GM21576 (cell line): ENCODE data around the gene MGRN1.
A peak's percentile ranks its signal among the peaks of the same experiment; 100 is the strongest.

ENCODE experiments used
- ATAC-seq: cut with Tn5 transposase; IDR thresholded peaks from one replicate; pipeline ENCODE4 v1.9.1; 2021; ENCODE audit warnings: mild to moderate bottlenecking, moderate library complexity; ENCODE audit not compliant: unreplicated experiment

Gene MGRN1

DNA sequence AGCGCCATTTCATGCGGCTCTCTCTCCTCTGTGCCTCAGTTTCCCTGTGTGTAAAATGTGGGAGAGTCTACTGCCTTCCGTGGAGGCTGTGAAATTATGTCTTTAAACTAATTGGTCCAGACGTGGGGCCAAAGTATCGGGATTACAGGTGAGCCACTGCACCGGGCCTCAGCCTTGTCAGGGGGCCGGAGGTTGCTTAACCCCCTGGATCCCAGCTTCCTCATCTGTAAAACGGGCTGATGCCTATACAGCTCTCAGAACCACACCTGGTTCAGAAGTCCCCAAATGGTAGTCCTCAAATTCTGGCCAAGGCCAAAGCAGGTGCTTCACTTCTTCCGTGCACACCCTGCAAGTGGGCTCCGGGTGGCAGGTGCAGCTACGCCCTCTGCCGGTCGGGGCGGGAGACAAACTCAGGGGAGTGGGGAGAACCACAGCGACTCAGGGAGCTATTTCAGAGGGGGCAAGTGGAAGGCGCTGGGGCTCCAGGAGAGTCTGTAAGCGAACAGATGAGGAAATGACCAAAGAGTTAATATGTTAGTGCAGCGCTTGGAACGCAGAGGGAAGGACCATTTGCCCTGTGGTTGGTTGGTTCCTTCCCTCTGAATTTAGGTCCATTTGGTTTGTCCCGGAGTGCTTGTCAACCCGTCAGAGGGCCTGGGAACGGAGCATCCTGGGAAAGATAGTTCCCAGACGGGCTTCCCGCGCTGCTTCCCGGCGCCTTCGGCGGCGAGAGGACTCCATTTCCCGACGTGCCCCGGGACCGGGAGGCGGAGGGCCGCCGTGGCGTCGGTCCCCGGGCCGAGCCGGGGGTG, at the start of gene MGRN1:
TSS of gene MGRN1 (plus strand) at position 812 of the 812 bp plus-strand sequence. CDS start 135 bp downstream, outside the sequence.
- ATAC-seq = peak; percentile 65

- no peak for ATAC-seq
These were observed 49.5 kb upstream of the MGRN1 start for GRCh38 chr16:4574919-4575705.

- ATAC-seq = no peak
These were observed 48.6 kb upstream of the MGRN1 start for GRCh38 chr16:4576008-4576407.

- ATAC-seq = no peak
These were observed 45.6 kb upstream of the MGRN1 start for GRCh38 chr16:4578961-4579530.

DNA sequence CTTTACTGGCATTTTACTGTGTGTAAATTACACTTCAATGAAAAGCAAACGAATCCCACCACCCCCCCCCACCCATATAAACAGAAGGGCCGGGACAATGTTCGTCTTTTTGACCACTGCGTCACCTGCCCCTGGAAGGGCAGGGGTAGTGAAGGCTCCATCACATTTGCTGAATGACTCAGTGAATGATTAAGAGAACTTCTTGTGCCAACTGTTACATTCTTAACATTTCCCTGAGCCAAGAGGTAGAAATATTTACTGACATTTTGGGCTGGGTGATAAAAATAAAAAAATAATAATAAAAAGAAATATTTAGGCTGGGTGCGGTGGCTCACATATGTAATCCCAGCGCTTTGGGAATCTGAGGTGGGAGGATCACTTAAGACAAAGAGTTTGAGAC, 44.4 kb upstream of the MGRN1 start:
- no peak for ATAC-seq

- ATAC-seq = no peak
These were observed 40.7 kb upstream of the MGRN1 start for GRCh38 chr16:4583906-4584305.

GRCh38 chr16:4586291-4586690, 38.3 kb upstream of the MGRN1 start:
- ATAC-seq = no peak

DNA sequence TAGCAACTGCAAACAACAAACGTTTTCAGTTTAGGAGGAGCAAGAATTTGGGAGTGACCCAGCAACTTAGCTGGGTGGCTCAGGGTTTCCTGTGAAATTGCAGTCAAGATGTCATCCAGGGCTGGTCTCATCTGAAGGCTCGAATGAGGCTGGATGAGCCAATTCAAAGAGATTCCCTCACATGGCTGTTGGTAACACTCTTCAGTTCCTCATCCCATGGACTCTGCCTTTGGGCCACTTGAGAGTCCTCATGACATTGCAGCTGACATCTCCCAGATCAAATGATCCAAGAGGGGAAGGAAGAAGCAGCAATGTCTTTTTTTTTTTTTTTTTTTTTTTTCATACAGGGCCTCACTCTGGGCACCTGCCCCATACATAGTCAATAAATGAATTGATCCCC, 36.2 kb upstream of the MGRN1 start:
- ATAC-seq = no peak

DNA sequence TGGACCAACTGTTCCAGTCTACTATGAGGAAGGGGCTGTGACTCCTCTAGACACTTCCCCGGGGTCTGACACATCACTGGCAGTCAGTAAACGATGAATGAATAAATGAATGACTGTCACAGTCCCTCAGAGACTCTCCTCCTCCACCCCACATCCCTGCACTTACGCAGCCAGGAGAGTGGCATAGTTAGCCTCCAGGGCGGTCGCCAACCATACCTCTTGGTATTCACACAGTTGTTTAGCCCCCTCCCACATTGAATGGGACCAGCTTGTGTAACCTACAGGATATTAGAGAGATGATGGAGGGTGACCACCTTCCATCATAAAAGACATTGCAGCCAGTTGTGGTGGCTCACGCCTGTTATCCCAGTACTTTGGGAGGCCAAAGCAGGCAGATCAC, 35.7 kb upstream of the MGRN1 start:
- no peak for ATAC-seq

DNA sequence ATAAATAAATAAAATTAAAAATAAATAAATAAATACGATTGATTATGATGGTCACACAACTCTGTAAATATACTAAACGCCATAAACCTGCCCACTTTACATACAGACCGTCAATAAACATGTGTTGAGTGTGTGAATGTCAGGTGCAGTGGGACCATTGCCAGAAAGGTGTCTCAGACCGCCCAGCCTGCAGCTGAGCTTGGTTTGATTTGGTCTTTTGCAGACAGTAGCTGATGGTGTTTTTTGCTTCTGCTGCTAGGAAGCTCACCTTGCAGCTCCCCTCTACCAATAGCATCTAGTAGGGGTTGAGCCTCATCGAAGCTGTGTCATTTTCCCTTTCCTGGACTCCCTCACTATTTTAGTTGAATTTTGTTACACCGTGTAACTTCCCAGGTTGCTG, 33.4 kb upstream of the MGRN1 start:
- ATAC-seq = no peak

- no peak for ATAC-seq
These were observed 32.7 kb upstream of the MGRN1 start for GRCh38 chr16:4591706-4592470.

GRCh38 chr16:4593086-4593485, 31.5 kb upstream of the MGRN1 start:
- ATAC-seq = no peak

DNA sequence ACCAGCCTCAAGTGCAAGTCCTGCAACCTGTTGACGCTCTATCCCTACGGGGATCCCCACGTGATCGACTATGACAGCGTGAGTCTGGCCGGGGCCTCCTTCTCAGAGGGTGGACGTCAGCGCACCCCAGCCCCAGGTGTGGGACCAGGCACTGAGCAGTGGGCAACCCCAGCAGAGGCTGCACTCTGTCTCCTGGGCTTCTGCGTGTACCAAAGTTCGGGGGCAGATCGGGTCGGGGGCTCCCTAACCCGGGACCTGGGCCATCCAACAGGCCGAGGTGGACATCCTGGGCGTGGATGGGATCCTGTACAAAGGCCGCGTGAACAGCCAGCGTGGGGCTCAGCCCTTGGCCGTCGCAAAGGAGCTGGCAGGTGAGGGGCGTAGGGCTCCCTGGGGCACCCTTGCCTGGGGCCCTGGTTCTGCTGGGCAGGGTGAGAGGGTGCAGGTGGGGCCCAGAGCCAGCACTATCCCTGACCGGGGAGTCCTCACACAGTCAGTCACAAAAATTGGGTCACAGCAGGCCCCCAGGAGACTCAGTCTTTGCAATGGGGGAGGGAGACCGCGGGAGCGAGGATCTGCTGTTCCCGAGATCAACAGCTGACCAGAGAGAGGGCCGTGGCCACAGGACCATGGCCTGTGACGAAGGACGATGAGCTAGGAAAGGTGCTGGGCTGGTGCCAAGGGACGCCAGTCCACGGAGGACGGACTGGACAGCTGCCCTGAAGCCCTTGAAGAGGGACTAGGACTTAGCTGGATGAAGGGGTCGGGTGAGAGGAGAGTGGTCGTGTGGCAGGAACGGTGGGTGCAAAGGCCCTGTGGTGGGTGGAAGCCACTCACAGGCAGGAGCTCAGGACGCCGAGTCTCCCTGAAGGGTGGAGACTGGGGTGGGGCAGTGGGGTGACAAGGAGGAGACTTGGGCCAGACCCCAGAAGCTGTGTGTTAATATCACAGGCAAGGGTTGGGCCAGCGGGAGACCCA, 29.9 kb upstream of the MGRN1 start:
- no peak for ATAC-seq

DNA sequence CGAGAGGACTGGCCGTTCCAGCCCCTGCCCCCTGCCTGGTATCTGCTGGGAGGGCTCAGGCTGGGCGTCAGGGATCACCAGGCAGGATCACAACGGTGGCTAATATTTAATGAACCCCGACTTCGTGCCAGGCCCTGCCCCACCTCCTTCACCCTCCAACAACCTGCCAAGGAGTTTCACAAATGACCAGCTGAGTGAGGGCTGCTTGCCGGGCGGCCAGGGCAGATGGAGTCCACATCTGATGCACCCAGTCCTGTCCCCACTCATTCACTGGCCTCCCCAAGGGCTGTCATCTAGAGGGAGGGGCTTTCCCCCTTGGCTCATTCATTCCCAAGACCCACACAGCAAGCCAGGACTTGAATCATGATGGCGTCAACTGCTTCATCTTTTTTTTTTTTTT, 27.5 kb upstream of the MGRN1 start:
- ATAC-seq = no peak

GRCh38 chr16:4599037-4599436, 25.6 kb upstream of the MGRN1 start:
- ATAC-seq = no peak

GRCh38 chr16:4599545-4599944, 25.1 kb upstream of the MGRN1 start:
- ATAC-seq = no peak

DNA sequence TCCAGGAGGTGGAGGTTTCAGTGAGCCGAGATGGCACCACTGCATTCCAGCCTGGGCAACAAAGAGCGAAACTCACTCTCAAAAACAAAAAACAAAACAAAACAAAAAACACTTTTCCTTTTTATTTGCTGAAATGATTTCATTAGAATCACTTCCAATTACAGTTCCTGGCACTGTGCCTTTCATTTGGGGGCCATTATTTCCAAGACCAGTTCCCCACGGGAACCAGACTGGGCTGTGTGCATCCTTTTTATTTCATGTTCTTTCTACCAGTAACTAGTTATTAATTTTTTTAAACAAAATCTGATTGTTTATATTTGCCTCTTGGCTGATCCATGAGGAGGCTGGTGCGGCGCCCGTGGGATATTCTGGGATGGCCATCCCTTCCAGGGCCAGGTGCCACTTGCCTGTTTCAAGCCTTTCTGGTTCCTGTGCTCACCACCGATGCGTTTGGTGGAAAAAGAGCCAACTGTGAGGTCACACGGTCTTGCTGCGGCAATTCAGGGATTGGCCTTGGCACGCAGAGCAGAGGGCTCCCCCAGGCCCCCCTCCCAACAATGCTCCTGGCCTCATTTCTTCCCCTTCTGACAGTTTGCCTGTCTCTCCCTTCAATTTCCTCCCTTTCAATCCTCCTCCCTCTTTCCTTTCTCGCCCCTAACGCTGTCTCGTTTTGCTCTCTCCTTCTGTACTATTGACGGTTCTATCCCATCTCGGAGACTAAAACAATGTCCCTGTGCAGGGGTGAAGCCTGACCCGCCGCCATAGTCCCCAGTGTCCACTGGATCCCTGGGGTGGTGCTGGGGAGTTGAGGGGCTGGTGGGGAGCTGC, 23.4 kb upstream of the MGRN1 start:
- no peak for ATAC-seq

DNA sequence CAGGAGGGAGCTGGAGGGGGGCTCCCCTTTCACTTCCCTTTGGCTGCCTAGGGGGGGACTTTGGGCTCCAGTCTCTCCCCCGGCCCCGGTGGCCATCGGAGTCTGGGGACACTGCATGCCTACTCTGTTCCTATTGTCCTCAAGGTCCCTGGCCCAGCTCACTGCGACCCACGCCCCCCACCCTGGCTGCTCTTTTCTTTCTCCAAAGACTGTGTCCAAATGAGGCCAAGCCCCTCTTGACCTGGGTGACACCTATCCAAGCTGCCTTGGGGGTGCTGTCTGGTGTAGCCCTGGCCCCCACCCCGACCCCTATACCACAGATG, 22.8 kb upstream of the MGRN1 start:
- ATAC-seq = no peak

GRCh38 chr16:4602331-4602730, 22.3 kb upstream of the MGRN1 start:
- no peak for ATAC-seq
